Measurements from ENCODE around the gene NUP107.

The NUP107 gene

GRCh38 chr12:68761901-68762630, 75.3 kb downstream of the NUP107 start:
- no peak for DNase-seq (ENCODE audit: low read depth)
- TF ChIP-seq CTCF (conservative IDR thresholded peaks at IDR 0.05; ENCODE audit: low read length), result no peak
- H3K4me3 ChIP-seq (ENCODE audit: low read length), result no peak overlapping the region

GRCh38 chr12:68762691-68763090, 75.9 kb downstream of the NUP107 start:
- H3K4me3 ChIP-seq (ENCODE audit: low read length), result no peak overlapping the region
- no peak for TF ChIP-seq CTCF (conservative IDR thresholded peaks at IDR 0.05; ENCODE audit: low read length)
- no peak for DNase-seq (ENCODE audit: low read depth)

GRCh38 chr12:68765696-68766095, 78.9 kb downstream of the NUP107 start:
- DNase-seq (ENCODE audit: low read depth), result no peak
- TF ChIP-seq CTCF (conservative IDR thresholded peaks at IDR 0.05; ENCODE audit: low read length), result no peak

GRCh38 chr12:68766646-68767045, 79.9 kb downstream of the NUP107 start:
- DNase-seq (ENCODE audit: low read depth), result no peak
- no peak for TF ChIP-seq CTCF (conservative IDR thresholded peaks at IDR 0.05; ENCODE audit: low read length)

More at GRCh38 chr12:68765696-68766095, 78.9 kb downstream of the NUP107 start:
- no peak overlapping the region for H3K4me3 ChIP-seq (ENCODE audit: low read length)

GRCh38 chr12:68767191-68767590, 80.4 kb downstream of the NUP107 start:
- no peak for DNase-seq (ENCODE audit: low read depth)
- TF ChIP-seq CTCF (conservative IDR thresholded peaks at IDR 0.05; ENCODE audit: low read length), result no peak
- no peak overlapping the region for H3K4me3 ChIP-seq (ENCODE audit: low read length)

More at GRCh38 chr12:68766646-68767045, 79.9 kb downstream of the NUP107 start:
- H3K4me3 ChIP-seq (ENCODE audit: low read length), result no peak overlapping the region

GRCh38 chr12:68768431-68768939, 81.7 kb downstream of the NUP107 start:
- no peak overlapping the region for H3K4me3 ChIP-seq (ENCODE audit: low read length)
- no peak for TF ChIP-seq CTCF (conservative IDR thresholded peaks at IDR 0.05; ENCODE audit: low read length)
- no peak for DNase-seq (ENCODE audit: low read depth)

GRCh38 chr12:68769941-68770340, 83.2 kb downstream of the NUP107 start:
- no peak overlapping the region for H3K4me3 ChIP-seq (ENCODE audit: low read length)
- no peak for DNase-seq (ENCODE audit: low read depth)
- no peak for TF ChIP-seq CTCF (conservative IDR thresholded peaks at IDR 0.05; ENCODE audit: low read length)
